Measurements from ENCODE around the gene KRT35. TPM values are rescaled to one million over a fixed set of nuclear protein-coding genes. Genes with fewer than 3 reads are reported as not detected.

Gene KRT35
- total RNA-seq, 1 experiment from 2014 or later: not detected

DNA sequence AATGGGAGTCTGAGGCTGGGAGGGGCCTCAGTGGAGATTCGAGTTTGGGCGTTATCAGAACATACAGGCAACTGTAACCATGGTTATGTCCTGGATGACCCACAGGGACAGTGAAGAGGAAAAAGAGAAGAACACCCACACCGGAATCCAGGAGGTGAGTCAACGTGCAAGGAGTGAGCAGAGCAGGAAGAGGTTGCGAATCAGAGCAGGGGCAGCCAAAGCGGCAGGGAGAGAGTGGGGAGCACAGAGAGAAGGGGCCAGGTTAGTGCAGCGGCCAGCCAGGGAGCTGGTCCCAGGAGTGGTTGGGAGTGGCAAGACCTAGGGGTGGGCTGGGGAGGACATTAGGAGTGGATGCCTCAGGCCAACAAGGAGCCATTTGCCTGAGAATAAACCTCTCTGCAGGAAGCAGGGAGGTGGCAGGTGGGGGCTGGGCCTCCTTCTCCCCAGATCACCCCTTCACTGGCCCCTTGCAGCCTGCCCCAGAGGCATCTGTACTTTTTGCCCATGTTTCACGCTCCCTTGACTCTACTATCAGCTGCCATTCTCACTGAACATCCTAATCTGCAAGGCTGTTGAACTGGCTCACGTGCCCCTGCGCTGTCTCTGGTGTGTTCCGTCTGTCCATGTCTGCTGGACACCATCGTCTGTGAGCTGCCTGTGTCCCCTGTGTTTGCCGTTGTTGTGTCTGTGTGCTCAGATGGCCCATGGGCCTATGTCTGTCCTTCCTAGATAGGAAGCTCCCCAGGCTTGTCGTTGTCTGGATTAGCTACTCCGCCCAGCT is 19.4 kb upstream of the KRT35 start:
- no peaks in the 10 kb centered on the region for H3K9me3 Mint-ChIP-seq (ENCODE audit: low read depth, unreplicated experiment)
- no TSS peak for BruUV-seq (replicated peaks)
- peaks cover 46% of the 10 kb centered on the region for H3K4me1 Mint-ChIP-seq (ENCODE audit: low read depth, unreplicated experiment)
- peak; percentile 66 for DNase-seq
- H3K4me3 Mint-ChIP-seq (ENCODE audit: low read depth, unreplicated experiment): no peak overlapping the region
- CTCF ChIA-PET: interaction anchor here (0.7 to 1.3 kb wide), 3 partner anchors 22 to 49 kb away, joined by 3 to 4 read pairs (median 4); no protein-coding TSS in a partner anchor
- TF ChIP-seq, protein P1, sequence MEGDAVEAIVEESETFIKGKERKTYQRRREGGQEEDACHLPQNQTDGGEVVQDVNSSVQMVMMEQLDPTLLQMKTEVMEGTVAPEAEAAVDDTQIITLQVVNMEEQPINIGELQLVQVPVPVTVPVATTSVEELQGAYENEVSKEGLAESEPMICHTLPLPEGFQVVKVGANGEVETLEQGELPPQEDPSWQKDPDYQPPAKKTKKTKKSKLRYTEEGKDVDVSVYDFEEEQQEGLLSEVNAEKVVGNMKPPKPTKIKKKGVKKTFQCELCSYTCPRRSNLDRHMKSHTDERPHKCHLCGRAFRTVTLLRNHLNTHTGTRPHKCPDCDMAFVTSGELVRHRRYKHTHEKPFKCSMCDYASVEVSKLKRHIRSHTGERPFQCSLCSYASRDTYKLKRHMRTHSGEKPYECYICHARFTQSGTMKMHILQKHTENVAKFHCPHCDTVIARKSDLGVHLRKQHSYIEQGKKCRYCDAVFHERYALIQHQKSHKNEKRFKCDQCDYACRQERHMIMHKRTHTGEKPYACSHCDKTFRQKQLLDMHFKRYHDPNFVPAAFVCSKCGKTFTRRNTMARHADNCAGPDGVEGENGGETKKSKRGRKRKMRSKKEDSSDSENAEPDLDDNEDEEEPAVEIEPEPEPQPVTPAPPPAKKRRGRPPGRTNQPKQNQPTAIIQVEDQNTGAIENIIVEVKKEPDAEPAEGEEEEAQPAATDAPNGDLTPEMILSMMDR (IDR thresholded peaks at IDR 0.05; ENCODE audit: unreplicated experiment): no peak
- peak overlapping the region; percentile 46 for H3K27ac Mint-ChIP-seq (ENCODE audit: unreplicated experiment)
- peaks cover 15% of the 10 kb centered on the region for H3K36me3 Mint-ChIP-seq (ENCODE audit: insufficient read depth, unreplicated experiment)
- intact Hi-C loops (cut with micrococcal nuclease; ENCODE audit: unreplicated experiment): no loop called here
- H3K27me3 Mint-ChIP-seq (ENCODE audit: unreplicated experiment): no peaks in the 10 kb centered on the region

DNA sequence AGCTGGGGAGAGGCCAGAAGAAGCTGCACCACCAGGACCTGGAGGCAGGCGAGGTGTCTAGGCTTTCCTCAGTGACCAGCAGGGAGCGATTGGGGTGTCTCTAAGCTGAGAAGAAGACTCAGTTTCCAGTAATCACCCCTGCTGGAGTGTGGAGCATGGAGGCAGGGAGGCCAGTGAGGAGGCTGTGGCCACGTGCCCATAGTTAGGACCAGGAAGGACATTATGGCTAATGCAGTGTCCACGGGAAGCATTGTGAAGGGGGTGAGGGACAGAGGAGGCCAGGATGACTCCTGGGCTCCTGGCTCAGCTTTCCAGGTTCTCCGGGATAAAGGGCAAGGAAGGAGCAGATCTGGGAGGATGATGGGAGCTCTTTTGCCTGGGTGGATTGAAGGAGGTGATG is 18.8 kb upstream of the KRT35 start:
- intact Hi-C loops (cut with micrococcal nuclease; ENCODE audit: unreplicated experiment): loop anchor here (5.0 to 10.0 kb wide), 4 partner anchors 85 to 697 kb away; no protein-coding TSS in a partner anchor
- Mint-ChIP-seq H3K4me3 (ENCODE audit: low read depth, unreplicated experiment) (no peak overlapping the region), H3K9me3 (ENCODE audit: low read depth, unreplicated experiment) (no peaks in the 10 kb centered on the region), H3K27ac (ENCODE audit: unreplicated experiment) (peak overlapping the region; percentile 46), H3K27me3 (ENCODE audit: unreplicated experiment) (no peaks in the 10 kb centered on the region), H3K36me3 (ENCODE audit: insufficient read depth, unreplicated experiment) (peaks cover 15% of the 10 kb centered on the region), H3K4me1 (ENCODE audit: low read depth, unreplicated experiment) (peaks cover 53% of the 10 kb centered on the region)
- BruUV-seq (replicated peaks): no TSS peak
- TF ChIP-seq, protein P1 (IDR thresholded peaks at IDR 0.05; ENCODE audit: unreplicated experiment): no peak
- DNase-seq: no peak
- CTCF ChIA-PET: interaction anchor here (0.6 to 1.3 kb wide), 5 partner anchors 14 to 50 kb away, joined by 3 to 4 read pairs (median 3); partner anchors contain the start of gene KRT19

DNA sequence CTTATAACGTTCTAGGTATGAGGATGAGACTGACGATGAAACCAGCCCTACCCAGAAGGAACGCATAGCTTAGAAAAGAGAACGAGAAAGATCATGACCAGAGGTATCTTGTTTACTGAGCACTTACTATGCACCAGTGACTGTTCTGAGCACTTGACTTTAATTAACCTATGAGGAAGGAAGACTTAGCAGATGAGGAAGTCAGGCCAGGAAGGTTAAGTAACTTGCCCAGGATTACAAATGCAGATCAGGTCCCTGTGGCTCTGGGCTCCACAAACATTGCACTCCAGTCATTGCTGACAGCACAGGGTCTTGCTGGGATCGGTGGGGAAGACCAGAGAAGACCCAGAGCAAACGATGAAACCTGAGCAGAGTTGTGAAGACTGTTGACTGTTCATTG is 17.3 kb upstream of the KRT35 start:
- Mint-ChIP-seq H3K4me1 (ENCODE audit: low read depth, unreplicated experiment) (peaks cover 64% of the 10 kb centered on the region), H3K4me3 (ENCODE audit: low read depth, unreplicated experiment) (no peak overlapping the region), H3K27ac (ENCODE audit: unreplicated experiment) (peak overlapping the region; percentile 30), H3K27me3 (ENCODE audit: unreplicated experiment) (no peaks in the 10 kb centered on the region), H3K9me3 (ENCODE audit: low read depth, unreplicated experiment) (no peaks in the 10 kb centered on the region), H3K36me3 (ENCODE audit: insufficient read depth, unreplicated experiment) (peaks cover 10% of the 10 kb centered on the region)
- no TSS peak for BruUV-seq (replicated peaks)
- TF ChIP-seq, protein P1 (IDR thresholded peaks at IDR 0.05; ENCODE audit: unreplicated experiment): no peak
- no peak for DNase-seq
- CTCF ChIA-PET: interaction anchor here (0.9 to 4.6 kb wide), 2 partner anchors 8 to 51 kb away, joined by 3 to 33 read pairs; partner anchors contain the start of gene KRT13
- intact Hi-C loops (cut with micrococcal nuclease; ENCODE audit: unreplicated experiment): loop anchor here (5.0 to 10.0 kb wide), 4 partner anchors 83 to 696 kb away; no protein-coding TSS in a partner anchor

DNA sequence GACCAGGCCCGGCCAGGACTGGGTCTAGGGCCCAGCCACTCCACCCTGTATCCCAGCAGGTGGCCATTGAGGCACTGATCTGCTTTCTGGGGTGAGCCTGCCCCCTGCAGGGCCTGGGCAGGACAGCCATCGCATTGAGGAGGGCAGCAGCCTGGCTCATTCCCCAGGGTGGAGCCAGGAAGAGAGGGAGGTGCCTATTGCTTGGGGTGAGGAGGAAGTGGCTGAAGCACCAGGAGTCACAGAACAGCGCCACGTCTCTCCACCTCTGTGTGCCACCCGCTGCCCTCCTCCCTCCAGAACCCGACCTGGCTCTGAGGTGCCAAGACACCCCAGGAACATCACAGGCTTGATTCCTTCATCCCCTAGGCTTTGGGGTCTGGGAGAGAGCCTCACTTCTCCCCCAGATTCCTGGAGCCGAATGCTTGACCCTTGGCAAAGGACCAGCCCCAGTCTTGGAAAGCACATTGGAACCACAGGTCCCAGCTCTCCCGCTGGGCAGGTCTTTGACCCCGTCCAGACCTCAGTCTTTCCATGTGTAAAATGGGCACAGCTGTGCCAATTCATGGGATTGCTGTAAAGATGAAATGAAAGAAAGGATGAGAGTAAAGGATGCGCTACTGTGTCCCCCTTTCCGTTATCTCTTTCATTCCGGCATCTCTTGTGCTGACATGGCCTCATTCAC is 16.0 kb upstream of the KRT35 start:
- Mint-ChIP-seq H3K36me3 (ENCODE audit: insufficient read depth, unreplicated experiment) (peaks cover 4% of the 10 kb centered on the region), H3K4me1 (ENCODE audit: low read depth, unreplicated experiment) (peaks cover 77% of the 10 kb centered on the region), H3K27ac (ENCODE audit: unreplicated experiment) (peak overlapping the region; percentile 40), H3K27me3 (ENCODE audit: unreplicated experiment) (no peaks in the 10 kb centered on the region), H3K4me3 (ENCODE audit: low read depth, unreplicated experiment) (no peak overlapping the region), H3K9me3 (ENCODE audit: low read depth, unreplicated experiment) (no peaks in the 10 kb centered on the region)
- TF ChIP-seq, protein P1 (IDR thresholded peaks at IDR 0.05; ENCODE audit: unreplicated experiment): peak; percentile 96
- peak; percentile 97 for DNase-seq
- CTCF ChIA-PET: interaction anchor here (0.7 to 4.6 kb wide), 7 partner anchors 9 to 640 kb away, joined by 3 to 33 read pairs (median 3); partner anchors contain the start of gene KRT13
- BruUV-seq (replicated peaks): no TSS peak
- intact Hi-C loops (cut with micrococcal nuclease; ENCODE audit: unreplicated experiment): loop anchor here (1.0 to 10.0 kb wide), 6 partner anchors 52 to 695 kb away; no protein-coding TSS in a partner anchor

All from Calu3 (cell line).